Keratinocyte (primary cell): Measurements from ENCODE around the gene ARL5A. TPM values are rescaled to one million over a fixed set of nuclear protein-coding genes. Genes with fewer than 3 reads are reported as not detected.

Experiments used
- DNase-seq: peaks from one replicate; pipeline ENCODE4 v3.0.0-alpha.2; 2011; ENCODE audit warnings: low read depth, missing footprints, low spot score
- FAIRE-seq: peaks from 2 replicates; lab custom pipeline; 2011; peaks lifted over from hg19 to GRCh38; lab: Jason Lieb, UNC
- H2AFZ ChIP-seq: 2 replicates; pipeline ENCODE4 v1.6.0; 2012; ENCODE audit warnings: low read length, control low read depth, inconsistent platforms; ENCODE audit not compliant: control insufficient read depth
- H3K27ac ChIP-seq: 2 replicates; pipeline ENCODE4 v1.5.1; 2011; ENCODE audit warnings: low read length; ENCODE audit not compliant: control insufficient read depth, insufficient read depth
- H3K27me3 ChIP-seq: 3 replicates; pipeline ENCODE4 v1.6.0; 2011; ENCODE audit warnings: low read length; ENCODE audit not compliant: control insufficient read depth, insufficient read depth; ENCODE audit errors: extremely low read depth
- H3K36me3 ChIP-seq, 2 experiments: 2 replicates in 1 of 2; 3 replicates in 1 of 2; pipeline ENCODE4 v1.5.1; 2011; ENCODE audit warnings: low read length in 2 of 2, mild to moderate bottlenecking in 1 of 2; ENCODE audit not compliant: control insufficient read depth in 2 of 2, insufficient read depth in 2 of 2; ENCODE audit errors: extremely low read depth in 1 of 2
- H3K4me1 ChIP-seq: 3 replicates; pipeline ENCODE4 v1.5.1; 2011; ENCODE audit warnings: low read length; ENCODE audit not compliant: control insufficient read depth, insufficient read depth; ENCODE audit errors: extremely low read depth
- H3K4me2 ChIP-seq: 3 replicates; pipeline ENCODE4 v1.6.0; 2011; ENCODE audit warnings: low read depth, low read length; ENCODE audit not compliant: control insufficient read depth, insufficient read depth; ENCODE audit errors: extremely low read depth
- H3K4me3 ChIP-seq, 3 experiments: fragments of 200-600 bp in 1 of 3; sonication (generic) in 1 of 3; 2 replicates in 2 of 3; 3 replicates in 1 of 3; pipeline ENCODE4 v1.5.1; 2011 to 2016; ENCODE audit warnings: low read length in 3 of 3, mild to moderate bottlenecking in 3 of 3, control low read depth in 2 of 3, inconsistent platforms in 1 of 3, low read depth in 1 of 3, mixed read lengths in 1 of 3, mixed run types in 1 of 3, moderate library complexity in 1 of 3; ENCODE audit not compliant: control insufficient read depth in 2 of 3, insufficient read depth in 2 of 3; ENCODE audit errors: extremely low read depth in 1 of 3
- H3K79me2 ChIP-seq: 2 replicates; pipeline ENCODE4 v1.6.0; 2012; ENCODE audit warnings: low read length; ENCODE audit not compliant: control insufficient read depth, insufficient read depth
- H3K9ac ChIP-seq: 3 replicates; pipeline ENCODE4 v1.6.0; 2011; ENCODE audit warnings: low read length; ENCODE audit not compliant: control insufficient read depth, insufficient read depth; ENCODE audit errors: extremely low read depth
- H3K9me1 ChIP-seq: 3 replicates; pipeline ENCODE4 v1.6.0; 2011; ENCODE audit warnings: low read length; ENCODE audit not compliant: control insufficient read depth, insufficient read depth; ENCODE audit errors: extremely low read depth
- H3K9me3 ChIP-seq: 2 replicates; pipeline ENCODE4 v1.5.1; 2012; ENCODE audit warnings: low read depth, low read length; ENCODE audit not compliant: control insufficient read depth
- H4K20me1 ChIP-seq: 3 replicates; pipeline ENCODE4 v1.6.0; 2011; ENCODE audit warnings: low read length; ENCODE audit not compliant: control insufficient read depth, insufficient read depth; ENCODE audit errors: extremely low read depth
- CTCF ChIP-seq, 3 experiments: IDR thresholded peaks in 1 of 3; conservative IDR thresholded peaks in 1 of 3; optimal IDR thresholded peaks in 1 of 3; 2 replicates in 2 of 3; 3 replicates in 1 of 3; pipeline versions ENCODE3 to v1.5.1; 2011; ENCODE audit warnings: low read length in 3 of 3, mild to moderate bottlenecking in 3 of 3, moderate library complexity in 2 of 3, control low read depth in 1 of 3, inconsistent platforms in 1 of 3; ENCODE audit not compliant: insufficient read depth in 2 of 3; ENCODE audit errors: extremely low read depth in 1 of 3
- EZH2 ChIP-seq: IDR thresholded peaks from one replicate; pipeline ENCODE4 v1.6.1; 2012; ENCODE audit warnings: inconsistent platforms, mild to moderate bottlenecking, low read length, moderate library complexity
- dilution Hi-C: fragments of 300-500 bp; cut with MboI; formaldehyde crosslinking; loops from one replicate; pipeline ENCODE4 v1.7.0; 2020; ENCODE audit warnings: low sequenced_read_pairs; ENCODE audit not compliant: extremely low pct_ligation_motif_present
- polyA plus RNA-seq, 5 experiments: library from polyadenylated mRNA; depleted of rRNA in 3 of 5; stranded (reverse) in 3 of 5; stranded (forward) in 1 of 5; unstranded in 1 of 5; fragments of >200 nt; gene quantifications; 1 replicate in 1 of 5; 2 replicates in 3 of 5; 3 replicates in 1 of 5; pipeline versions ENCODE4 v1.2.1 to v1.2.3, GENCODE V29; 2011 to 2012; ENCODE audit warnings: missing spikeins in 2 of 5, low read depth in 1 of 5, low replicate concordance in 1 of 5

Gene ARL5A
- polyA plus RNA-seq, 1 donor (not counting 4 experiments of a cell fraction or from before 2014, with no cell fraction given) = 25.5 TPM

- Histone ChIP-seq H3K9me3 (no peaks in the 10 kb centered on the region), H3K4me2 (no peak overlapping the region), H3K4me1 (no peaks in the 10 kb centered on the region), H3K27ac (no peak overlapping the region), H3K27me3 (no peaks in the 10 kb centered on the region), H4K20me1 (no peaks in the 10 kb centered on the region), H3K9me1 (no peaks in the 10 kb centered on the region), H3K36me3 (peaks cover 9 to 15% of the 10 kb centered on the region in 2 experiments), H3K4me3 (no peak overlapping the region), H2AFZ (no peak overlapping the region), H3K79me2 (no peaks in the 10 kb centered on the region), H3K9ac (no peak overlapping the region)
- DNase-seq (no peak), FAIRE-seq (no peak)
- dilution Hi-C loops = no loop called here
- no peak for TF ChIP-seq EZH2
- no peak for TF ChIP-seq CTCF (optimal IDR thresholded peaks at IDR 0.05 in 1 of 3, IDR thresholded peaks at IDR 0.05 in 1 of 3, conservative IDR thresholded peaks at IDR 0.05 in 1 of 3; ENCODE audit: extremely low read depth in 1 of 3, insufficient read depth in 2 of 3, low read length in 3 of 3)
These were observed 22.9 kb downstream of the ARL5A start for GRCh38 chr2:151805343-151805742.

- no peak for TF ChIP-seq EZH2
- TF ChIP-seq CTCF (optimal IDR thresholded peaks at IDR 0.05 in 1 of 3, IDR thresholded peaks at IDR 0.05 in 1 of 3, conservative IDR thresholded peaks at IDR 0.05 in 1 of 3; ENCODE audit: extremely low read depth in 1 of 3, insufficient read depth in 2 of 3, low read length in 3 of 3) = no peak
- dilution Hi-C loops = no loop called here
- H3K4me3 ChIP-seq = no peak overlapping the region
- no peaks in the 10 kb centered on the region for H3K4me1 ChIP-seq
- no peak overlapping the region for H3K4me2 ChIP-seq
- no peak overlapping the region for H3K27ac ChIP-seq
- H3K27me3 ChIP-seq = no peaks in the 10 kb centered on the region
- H3K79me2 ChIP-seq = no peaks in the 10 kb centered on the region
- no peak for FAIRE-seq
- H3K9me3 ChIP-seq = no peaks in the 10 kb centered on the region
- no peak overlapping the region for H2AFZ ChIP-seq
- no peaks in the 10 kb centered on the region for H4K20me1 ChIP-seq
- H3K9ac ChIP-seq = no peak overlapping the region
- peaks cover 9 to 15% of the 10 kb centered on the region in 2 experiments for H3K36me3 ChIP-seq
- DNase-seq = no peak
- no peaks in the 10 kb centered on the region for H3K9me1 ChIP-seq
These were observed 24.4 kb downstream of the ARL5A start for GRCh38 chr2:151803811-151804210.
